Measurements from ENCODE around the gene NTSR1. TPM values are rescaled to one million over a fixed set of nuclear protein-coding genes. Genes with fewer than 3 reads are reported as not detected.
A peak's percentile ranks its signal among the peaks of the same experiment; 100 is the strongest.

Gene NTSR1
- total RNA-seq, 1 experiment from 2014 or later = 0.98 TPM

GRCh38 chr20:62710886-62711702 lies 2.5 kb downstream of the NTSR1 start:
- DNase-seq = peak; percentile 81 to 84
- intact Hi-C loops (cut with micrococcal nuclease; ENCODE audit: unreplicated experiment) = no loop called here
- Histone ChIP-seq H3K27ac (no peak overlapping the region), H3K9me2 (ENCODE audit: insufficient read depth) (no peaks in the 10 kb centered on the region), H3K4me3 (peak overlapping the region; percentile 53), H3K4me1 (replicated peaks; ENCODE audit: insufficient read depth) (peaks cover 19% of the 10 kb centered on the region), H3K36me3 (ENCODE audit: low read depth) (no peaks in the 10 kb centered on the region), H3K4me2 (peak overlapping the region; percentile 73), H3F3A (ENCODE audit: insufficient read depth, low read depth) (peaks cover 16% of the 10 kb centered on the region; the same call in 1 of the 2 replicates), H3K9me3 (ENCODE audit: insufficient read depth, low read depth) (no peaks in the 10 kb centered on the region), H4K20me1 (ENCODE audit: insufficient read depth) (no peaks in the 10 kb centered on the region; the same call in 1 of the 2 replicates), H3K79me2 (ENCODE audit: low read depth) (peaks cover 36% of the 10 kb centered on the region), H3K27me3 (ENCODE audit: insufficient read depth, low read depth) (no peaks in the 10 kb centered on the region), H2AFZ (no peak overlapping the region)
- no TSS peak for BruUV-seq (replicated peaks)
- ChIA-PET CTCF (interaction anchor here (0.5 kb wide), 1 partner anchor 922 kb away, joined by 3 read pairs; no protein-coding TSS in a partner anchor), POLR2A (ENCODE audit: unreplicated experiment) (no interaction called here)
- TF ChIP-seq CTCF (conservative IDR thresholded peaks at IDR 0.05) = no peak
- TF ChIP-seq EZH2 (IDR thresholded peaks at IDR 0.05; ENCODE audit: low read depth) = no peak

- Histone ChIP-seq H2AFZ (no peak overlapping the region), H3K4me3 (0 out of 2 replicates have a peak overlapping the region, but pooled peaks have one; percentile 53), H3K27ac (no peak overlapping the region), H3K4me1 (replicated peaks; ENCODE audit: insufficient read depth) (peaks cover 16% of the 10 kb centered on the region), H3K9me2 (ENCODE audit: insufficient read depth) (no peaks in the 10 kb centered on the region), H3K36me3 (ENCODE audit: low read depth) (no peaks in the 10 kb centered on the region), H3K4me2 (peak overlapping the region; percentile 73), H3K27me3 (ENCODE audit: insufficient read depth, low read depth) (no peaks in the 10 kb centered on the region), H3F3A (ENCODE audit: insufficient read depth, low read depth) (0 out of 2 replicates have a peak, but pooled peaks cover 11% of the 10 kb centered on the region), H4K20me1 (ENCODE audit: insufficient read depth) (no peaks in the 10 kb centered on the region; the same call in 1 of the 2 replicates), H3K79me2 (ENCODE audit: low read depth) (peaks cover 36% of the 10 kb centered on the region), H3K9me3 (ENCODE audit: insufficient read depth, low read depth) (no peaks in the 10 kb centered on the region)
- CTCF ChIA-PET = no interaction called here
- POLR2A ChIA-PET (ENCODE audit: unreplicated experiment) = no interaction called here
- TF ChIP-seq CTCF (conservative IDR thresholded peaks at IDR 0.05) (no peak), EZH2 (IDR thresholded peaks at IDR 0.05; ENCODE audit: low read depth) (no peak)
- BruUV-seq (replicated peaks) = no TSS peak
- intact Hi-C loops (cut with micrococcal nuclease; ENCODE audit: unreplicated experiment) = no loop called here
- no peak for DNase-seq
Measured at GRCh38 chr20:62711703-62712101, 3.1 kb downstream of the NTSR1 start.

GRCh38 chr20:62712606-62713005 lies 4.0 kb downstream of the NTSR1 start:
- Histone ChIP-seq H3K27me3 (ENCODE audit: insufficient read depth, low read depth) (no peaks in the 10 kb centered on the region), H3K4me2 (no peak overlapping the region), H3K79me2 (ENCODE audit: low read depth) (peaks cover 36% of the 10 kb centered on the region), H2AFZ (no peak overlapping the region), H3K9me2 (ENCODE audit: insufficient read depth) (no peaks in the 10 kb centered on the region), H4K20me1 (ENCODE audit: insufficient read depth) (no peaks in the 10 kb centered on the region; the same call in 1 of the 2 replicates), H3K4me3 (no peak overlapping the region), H3K36me3 (ENCODE audit: low read depth) (no peaks in the 10 kb centered on the region), H3K4me1 (replicated peaks; ENCODE audit: insufficient read depth) (peaks cover 16% of the 10 kb centered on the region), H3F3A (ENCODE audit: insufficient read depth, low read depth) (0 out of 2 replicates have a peak, but pooled peaks cover 7% of the 10 kb centered on the region), H3K27ac (no peak overlapping the region), H3K9me3 (ENCODE audit: insufficient read depth, low read depth) (no peaks in the 10 kb centered on the region)
- BruUV-seq (replicated peaks) = no TSS peak
- CTCF ChIA-PET = interaction anchor here (0.6 kb wide), 1 partner anchor 28 kb away, joined by 3 read pairs; no protein-coding TSS in a partner anchor
- DNase-seq = no peak
- TF ChIP-seq CTCF (conservative IDR thresholded peaks at IDR 0.05) = no peak
- no peak for TF ChIP-seq EZH2 (IDR thresholded peaks at IDR 0.05; ENCODE audit: low read depth)
- POLR2A ChIA-PET (ENCODE audit: unreplicated experiment) = no interaction called here
- intact Hi-C loops (cut with micrococcal nuclease; ENCODE audit: unreplicated experiment) = no loop called here

Measured in PC-9 (cell line).